Activated CD8-positive, alpha-beta T cell treated with anti-CD3 and anti-CD28 coated beads for 36 hours (primary cell): ENCODE results near the gene TMEM121. TPM values are rescaled to one million over a fixed set of nuclear protein-coding genes. Genes with fewer than 3 reads are reported as not detected.

Experiments
- ATAC-seq: fragments of 200-7000 bp; cut with Tn5 transposase; one replicate; pipeline ENCODE4 v1.10.0; 2021; ENCODE audit warnings: mild to moderate bottlenecking, moderate library complexity
- CTCF ChIA-PET: fragments of 350-600 bp; sonication (Branson Sonifier 250); formaldehyde crosslinking; loops from one replicate; lab custom pipeline; 2021; ENCODE audit warnings: antibody characterized with exemption; lab: Charles Lee
- POLR2A ChIA-PET: fragments of 350-600 bp; sonication (Branson Sonifier 250); formaldehyde crosslinking; loops from one replicate; lab custom pipeline; 2021; ENCODE audit warnings: antibody characterized with exemption; lab: Charles Lee
- DNase-seq: peaks from one replicate; pipeline ENCODE4 v3.0.0-alpha.2; 2020
- H3K27ac Mint-ChIP-seq: one replicate; pipeline ENCODE4 v1.8.0; 2021; ENCODE audit warnings: mild to moderate bottlenecking, mixed read lengths
- H3K27me3 Mint-ChIP-seq: one replicate; pipeline ENCODE4 v1.8.0; 2021; ENCODE audit warnings: mixed read lengths
- H3K36me3 Mint-ChIP-seq: one replicate; pipeline ENCODE4 v1.8.0; 2021; ENCODE audit warnings: low read depth, mixed read lengths
- H3K4me1 Mint-ChIP-seq: one replicate; pipeline ENCODE4 v1.8.0; 2021; ENCODE audit warnings: low read depth, mixed read lengths
- H3K4me3 Mint-ChIP-seq: one replicate; pipeline ENCODE4 v1.8.0; 2021; ENCODE audit warnings: mild to moderate bottlenecking, moderate library complexity, mixed read lengths
- H3K9me3 Mint-ChIP-seq: one replicate; pipeline ENCODE4 v1.8.0; 2021; ENCODE audit warnings: mixed read lengths
- CTCF ChIP-seq: fragments of 200-600 bp; IDR thresholded peaks from one replicate; pipeline ENCODE4 v1.8.0; 2022; ENCODE audit warnings: antibody characterized with exemption, mild to moderate bottlenecking
- intact Hi-C: fragments of 100-400 bp; cut with micrococcal nuclease; formaldehyde crosslinking; loops from one replicate; pipeline ENCODE4 v1.10.0; 2022
- total RNA-seq, 2 experiments: library from RNA; stranded (reverse); gene quantifications; one replicate each; pipeline ENCODE4 v1.2.3, GENCODE V29; 2021

The TMEM121 gene
- total RNA-seq, 2 experiments from 2014 or later: 12.0 to 12.1 TPM

GRCh38 chr14:105531894-105532623, 5.7 kb downstream of the TMEM121 start:
- DNase-seq (no peak), ATAC-seq (no peak)
- Mint-ChIP-seq H3K27me3 (peaks cover under 1% of the 10 kb centered on the region), H3K4me3 (no peak overlapping the region), H3K9me3 (no peaks in the 10 kb centered on the region), H3K27ac (no peak overlapping the region), H3K4me1 (peaks cover 17% of the 10 kb centered on the region), H3K36me3 (peaks cover 10% of the 10 kb centered on the region)
- no peak for TF ChIP-seq CTCF
- intact Hi-C loops: no loop called here
- CTCF ChIA-PET: interaction anchor here (0.9 to 1.9 kb wide), 6 partner anchors 11 to 256 kb away, joined by 3 to 9 read pairs (median 3); no protein-coding TSS in a partner anchor
- POLR2A ChIA-PET: interaction anchor here (1.4 kb wide), 1 partner anchor 43 kb away, joined by 3 read pairs; no protein-coding TSS in a partner anchor

GRCh38 chr14:105532735-105533141, 6.4 kb downstream of the TMEM121 start:
- Mint-ChIP-seq H3K4me3 (no peak overlapping the region), H3K36me3 (peaks cover 6% of the 10 kb centered on the region), H3K27me3 (peaks cover 2% of the 10 kb centered on the region), H3K4me1 (peaks cover 11% of the 10 kb centered on the region), H3K27ac (no peak overlapping the region), H3K9me3 (no peaks in the 10 kb centered on the region)
- POLR2A ChIA-PET: interaction anchor here (1.4 kb wide), 1 partner anchor 43 kb away, joined by 3 read pairs; no protein-coding TSS in a partner anchor
- CTCF ChIA-PET: interaction anchor here (0.9 to 1.9 kb wide), 7 partner anchors 10 to 257 kb away, joined by 3 to 9 read pairs (median 3); no protein-coding TSS in a partner anchor
- peak; percentile 24 for TF ChIP-seq CTCF
- intact Hi-C loops: no loop called here
- ATAC-seq (no peak), DNase-seq (peak; percentile 43)

- H3K4me1 Mint-ChIP-seq: peaks cover 9% of the 10 kb centered on the region
- no peak overlapping the region for H3K27ac Mint-ChIP-seq
- no peaks in the 10 kb centered on the region for H3K9me3 Mint-ChIP-seq
- DNase-seq (no peak), ATAC-seq (no peak)
- H3K27me3 Mint-ChIP-seq: peaks cover 4% of the 10 kb centered on the region
- intact Hi-C loops: no loop called here
- H3K36me3 Mint-ChIP-seq: peaks cover 4% of the 10 kb centered on the region
- no peak overlapping the region for H3K4me3 Mint-ChIP-seq
- ChIA-PET POLR2A (interaction anchor here (1.4 kb wide), 1 partner anchor 44 kb away, joined by 3 read pairs; no protein-coding TSS in a partner anchor), CTCF (interaction anchor here (0.8 to 1.9 kb wide), 6 partner anchors 9 to 258 kb away, joined by 3 to 9 read pairs (median 4); no protein-coding TSS in a partner anchor)
- TF ChIP-seq CTCF: no peak
Observed at GRCh38 chr14:105533391-105533790, 7.0 kb downstream of the TMEM121 start.

- DNase-seq (no peak), ATAC-seq (no peak)
- ChIA-PET POLR2A (interaction anchor here (1.4 kb wide), 1 partner anchor 45 kb away, joined by 3 read pairs; no protein-coding TSS in a partner anchor), CTCF (interaction anchor here (0.8 to 1.9 kb wide), 4 partner anchors 14 to 163 kb away, joined by 3 to 9 read pairs (median 6); no protein-coding TSS in a partner anchor)
- Mint-ChIP-seq H3K27me3 (peaks cover 8% of the 10 kb centered on the region), H3K4me1 (peaks cover 9% of the 10 kb centered on the region), H3K4me3 (no peak overlapping the region), H3K36me3 (peaks cover 2% of the 10 kb centered on the region), H3K27ac (no peak overlapping the region), H3K9me3 (no peaks in the 10 kb centered on the region)
- no peak for TF ChIP-seq CTCF
- intact Hi-C loops: no loop called here
Observed at GRCh38 chr14:105533811-105534498, 7.6 kb downstream of the TMEM121 start.
